ENCODE results near the gene SLC12A3.

The SLC12A3 gene

GRCh38 chr16:56916571-56917403 lies 51.8 kb downstream of the SLC12A3 start:
- Histone ChIP-seq H3K27me3 (ENCODE audit: control insufficient read depth in 2 of 2, insufficient read depth in 2 of 2, low read length in 2 of 2) (no peaks in the 10 kb centered on the region), H3K9ac (ENCODE audit: low read depth in 1 of 2, low read length in 2 of 2) (peak overlapping the region in 1 of 2 donors; percentile 36), H3K4me3 (ENCODE audit: low read length in 2 of 2) (peak overlapping the region in 1 of 2 donors; percentile 34), H3K36me3 (ENCODE audit: control insufficient read depth in 2 of 2, insufficient read depth in 2 of 2, low read length in 2 of 2) (no peaks in the 10 kb centered on the region), H3K27ac (ENCODE audit: low read depth in 2 of 2, low read length in 2 of 2) (peak overlapping the region; percentile 78 to 89), H3K9me3 (ENCODE audit: control insufficient read depth in 2 of 2, low read length in 2 of 2) (no peaks in the 10 kb centered on the region), H3K4me1 (ENCODE audit: control insufficient read depth in 2 of 2, insufficient read depth in 2 of 2, low read length in 2 of 2) (peaks cover 14 to 23% of the 10 kb centered on the region in 2 donors)

GRCh38 chr16:56918467-56919012 lies 53.5 kb downstream of the SLC12A3 start:
- H3K27me3 ChIP-seq (ENCODE audit: control insufficient read depth in 2 of 2, insufficient read depth in 2 of 2, low read length in 2 of 2): no peaks in the 10 kb centered on the region
- no peak overlapping the region for H3K27ac ChIP-seq (ENCODE audit: low read depth in 2 of 2, low read length in 2 of 2)
- no peaks in the 10 kb centered on the region for H3K9me3 ChIP-seq (ENCODE audit: control insufficient read depth in 2 of 2, low read length in 2 of 2)
- H3K4me3 ChIP-seq (ENCODE audit: low read length in 2 of 2): no peak overlapping the region
- no peak overlapping the region for H3K9ac ChIP-seq (ENCODE audit: low read depth in 1 of 2, low read length in 2 of 2)
- H3K4me1 ChIP-seq (ENCODE audit: control insufficient read depth in 2 of 2, insufficient read depth in 2 of 2, low read length in 2 of 2): peaks cover 3 to 13% of the 10 kb centered on the region in 2 donors
- no peaks in the 10 kb centered on the region for H3K36me3 ChIP-seq (ENCODE audit: control insufficient read depth in 2 of 2, insufficient read depth in 2 of 2, low read length in 2 of 2)

DNA sequence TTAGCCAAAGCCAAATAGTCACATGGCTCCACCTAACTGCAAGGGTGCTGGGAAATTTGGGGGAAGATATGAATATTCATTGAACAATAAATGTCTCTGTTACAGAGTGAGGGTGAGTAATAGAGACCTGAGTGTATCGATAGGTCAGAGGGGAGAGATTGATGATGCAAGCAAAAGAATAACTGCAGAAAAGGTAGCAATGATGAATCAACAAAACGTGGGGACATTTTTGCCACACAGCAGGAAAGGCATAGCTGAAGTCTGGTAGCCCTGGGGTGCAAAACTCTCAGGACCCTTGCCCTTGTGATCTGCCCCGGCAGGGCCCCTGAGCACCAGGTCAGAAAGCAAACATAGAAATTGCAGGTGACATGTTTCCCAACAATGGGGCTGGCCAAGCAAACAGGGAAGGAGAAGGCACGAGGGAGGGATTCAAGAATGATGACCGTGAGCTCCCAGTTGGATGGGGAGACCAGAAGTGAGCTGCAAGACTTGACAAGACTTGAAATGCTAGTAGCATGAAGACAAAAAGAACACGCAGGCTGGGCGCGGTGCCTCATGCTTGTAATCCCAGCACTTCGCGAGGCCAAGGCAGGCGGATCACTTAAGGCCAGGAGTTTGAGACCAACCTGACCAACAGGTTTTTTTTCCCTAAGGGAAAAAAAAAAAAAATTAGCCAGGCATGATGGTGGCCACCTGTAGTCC lies 54.2 kb downstream of the SLC12A3 start:
- no peaks in the 10 kb centered on the region for H3K9me3 ChIP-seq (ENCODE audit: control insufficient read depth in 2 of 2, low read length in 2 of 2)
- no peak overlapping the region for H3K9ac ChIP-seq (ENCODE audit: low read depth in 1 of 2, low read length in 2 of 2)
- no peak overlapping the region for H3K27ac ChIP-seq (ENCODE audit: low read depth in 2 of 2, low read length in 2 of 2)
- H3K27me3 ChIP-seq (ENCODE audit: control insufficient read depth in 2 of 2, insufficient read depth in 2 of 2, low read length in 2 of 2): no peaks in the 10 kb centered on the region
- no peaks in the 10 kb centered on the region for H3K36me3 ChIP-seq (ENCODE audit: control insufficient read depth in 2 of 2, insufficient read depth in 2 of 2, low read length in 2 of 2)
- H3K4me3 ChIP-seq (ENCODE audit: low read length in 2 of 2): no peak overlapping the region
- peaks cover 3 to 13% of the 10 kb centered on the region in 2 donors for H3K4me1 ChIP-seq (ENCODE audit: control insufficient read depth in 2 of 2, insufficient read depth in 2 of 2, low read length in 2 of 2)

DNA sequence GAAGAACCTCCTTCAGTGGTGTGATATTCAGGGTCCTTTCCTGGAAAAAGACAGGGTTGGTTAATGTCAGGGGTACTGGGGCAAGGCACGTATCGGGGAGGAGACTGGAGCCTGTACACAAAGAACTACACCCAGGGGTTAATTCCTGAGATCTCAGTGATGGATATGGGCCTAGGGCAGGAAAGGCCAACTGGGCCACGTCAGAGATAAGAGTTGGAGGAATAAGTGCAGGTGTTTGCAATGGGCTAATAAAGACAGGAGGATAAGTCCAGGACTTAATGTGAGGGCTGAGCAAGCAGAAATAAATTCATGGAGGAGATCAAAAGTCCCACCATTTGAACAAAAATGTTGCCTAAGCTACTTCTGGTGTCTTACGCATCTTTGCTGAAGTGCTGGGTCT lies 56.6 kb downstream of the SLC12A3 start:
- Histone ChIP-seq H3K36me3 (ENCODE audit: control insufficient read depth in 2 of 2, insufficient read depth in 2 of 2, low read length in 2 of 2) (no peaks in the 10 kb centered on the region), H3K4me3 (ENCODE audit: low read length in 2 of 2) (no peak overlapping the region), H3K27me3 (ENCODE audit: control insufficient read depth in 2 of 2, insufficient read depth in 2 of 2, low read length in 2 of 2) (no peaks in the 10 kb centered on the region), H3K4me1 (ENCODE audit: control insufficient read depth in 2 of 2, insufficient read depth in 2 of 2, low read length in 2 of 2) (peaks cover under 1 to 11% of the 10 kb centered on the region in 2 donors), H3K9me3 (ENCODE audit: control insufficient read depth in 2 of 2, low read length in 2 of 2) (no peaks in the 10 kb centered on the region), H3K27ac (ENCODE audit: low read depth in 2 of 2, low read length in 2 of 2) (no peak overlapping the region), H3K9ac (ENCODE audit: low read depth in 1 of 2, low read length in 2 of 2) (no peak overlapping the region)

GRCh38 chr16:56923481-56924091 lies 58.6 kb downstream of the SLC12A3 start:
- Histone ChIP-seq H3K4me3 (ENCODE audit: low read length in 2 of 2) (no peak overlapping the region), H3K9ac (ENCODE audit: low read depth in 1 of 2, low read length in 2 of 2) (no peak overlapping the region), H3K9me3 (ENCODE audit: control insufficient read depth in 2 of 2, low read length in 2 of 2) (no peaks in the 10 kb centered on the region), H3K36me3 (ENCODE audit: control insufficient read depth in 2 of 2, insufficient read depth in 2 of 2, low read length in 2 of 2) (no peaks in the 10 kb centered on the region), H3K27ac (ENCODE audit: low read depth in 2 of 2, low read length in 2 of 2) (no peak overlapping the region), H3K4me1 (ENCODE audit: control insufficient read depth in 2 of 2, insufficient read depth in 2 of 2, low read length in 2 of 2) (peaks cover 0 to 4% of the 10 kb centered on the region in 2 donors), H3K27me3 (ENCODE audit: control insufficient read depth in 2 of 2, insufficient read depth in 2 of 2, low read length in 2 of 2) (no peaks in the 10 kb centered on the region)

GRCh38 chr16:56927471-56927870 lies 62.5 kb downstream of the SLC12A3 start:
- Histone ChIP-seq H3K27me3 (ENCODE audit: control insufficient read depth in 2 of 2, insufficient read depth in 2 of 2, low read length in 2 of 2) (no peaks in the 10 kb centered on the region), H3K9me3 (ENCODE audit: control insufficient read depth in 2 of 2, low read length in 2 of 2) (no peaks in the 10 kb centered on the region), H3K4me3 (ENCODE audit: low read length in 2 of 2) (no peak overlapping the region), H3K36me3 (ENCODE audit: control insufficient read depth in 2 of 2, insufficient read depth in 2 of 2, low read length in 2 of 2) (no peaks in the 10 kb centered on the region), H3K4me1 (ENCODE audit: control insufficient read depth in 2 of 2, insufficient read depth in 2 of 2, low read length in 2 of 2) (peaks cover 12 to 15% of the 10 kb centered on the region in 2 donors), H3K9ac (ENCODE audit: low read depth in 1 of 2, low read length in 2 of 2) (no peak overlapping the region), H3K27ac (ENCODE audit: low read depth in 2 of 2, low read length in 2 of 2) (no peak overlapping the region)

DNA sequence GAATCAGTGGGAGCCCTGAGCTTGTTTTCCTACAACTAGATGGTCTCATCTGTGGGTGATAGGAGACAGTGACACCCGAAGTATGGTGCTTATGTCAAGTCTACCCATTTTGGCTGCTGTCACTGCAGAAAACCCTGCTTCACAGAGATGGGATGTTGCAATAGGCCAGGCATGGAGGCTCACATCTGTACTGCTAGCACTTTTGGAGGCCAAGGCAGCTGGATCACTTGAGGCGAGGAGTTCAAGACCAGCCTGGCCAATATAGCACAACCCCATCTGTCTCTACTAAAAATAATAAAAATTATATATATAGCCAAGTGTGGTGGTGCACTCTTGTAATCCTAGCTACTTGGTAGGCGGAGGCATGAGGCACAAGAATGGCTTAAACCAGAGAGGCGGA lies 64.6 kb downstream of the SLC12A3 start:
- no peak overlapping the region for H3K9ac ChIP-seq (ENCODE audit: low read depth in 1 of 2, low read length in 2 of 2)
- peaks cover 17 to 26% of the 10 kb centered on the region in 2 donors for H3K4me1 ChIP-seq (ENCODE audit: control insufficient read depth in 2 of 2, insufficient read depth in 2 of 2, low read length in 2 of 2)
- H3K27ac ChIP-seq (ENCODE audit: low read depth in 2 of 2, low read length in 2 of 2): no peak overlapping the region
- H3K9me3 ChIP-seq (ENCODE audit: control insufficient read depth in 2 of 2, low read length in 2 of 2): no peaks in the 10 kb centered on the region
- H3K36me3 ChIP-seq (ENCODE audit: control insufficient read depth in 2 of 2, insufficient read depth in 2 of 2, low read length in 2 of 2): peaks cover 5 to 8% of the 10 kb centered on the region in 2 donors
- H3K4me3 ChIP-seq (ENCODE audit: low read length in 2 of 2): no peak overlapping the region
- no peaks in the 10 kb centered on the region for H3K27me3 ChIP-seq (ENCODE audit: control insufficient read depth in 2 of 2, insufficient read depth in 2 of 2, low read length in 2 of 2)

DNA sequence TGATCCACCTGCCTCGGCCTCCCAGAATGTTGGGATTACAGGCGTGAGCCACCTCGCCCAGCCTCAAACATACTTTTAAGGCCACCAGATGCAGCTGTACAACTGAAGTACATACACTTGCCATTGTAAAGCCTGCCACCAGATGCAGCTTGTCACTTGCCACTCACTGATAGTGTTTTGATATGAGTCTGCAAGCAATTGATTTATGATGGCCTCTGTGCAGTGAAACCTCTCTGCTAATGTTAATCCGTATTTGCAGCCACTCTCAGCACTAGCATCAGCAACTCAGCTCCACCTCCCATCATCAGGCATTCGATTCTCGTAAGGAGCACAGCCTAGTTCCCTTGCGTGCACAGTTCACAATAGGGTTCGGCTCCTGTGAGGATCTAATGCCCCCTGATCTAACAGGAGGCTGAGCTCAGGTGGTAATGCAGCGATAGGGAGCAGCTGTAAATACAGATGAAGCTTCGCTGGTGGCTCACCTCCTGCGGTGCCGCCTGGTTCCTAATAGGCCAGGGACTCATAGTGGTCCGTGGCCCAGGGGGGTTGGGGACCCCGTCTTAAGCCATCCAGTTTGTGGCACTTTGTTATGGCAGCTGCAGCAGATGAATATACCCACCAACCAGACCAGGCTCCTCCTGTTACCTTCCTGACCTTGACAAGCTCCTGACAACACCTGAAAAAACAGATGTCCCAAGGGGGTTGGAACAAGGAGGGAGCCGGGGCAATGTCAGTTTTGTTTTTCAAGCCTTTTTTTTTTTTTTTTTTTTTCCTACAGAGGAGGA lies 65.7 kb downstream of the SLC12A3 start:
- H3K4me3 ChIP-seq (ENCODE audit: low read length in 2 of 2): peak overlapping the region; percentile 73 to 77
- H3K4me1 ChIP-seq (ENCODE audit: control insufficient read depth in 2 of 2, insufficient read depth in 2 of 2, low read length in 2 of 2): peaks cover 17 to 30% of the 10 kb centered on the region in 2 donors
- H3K36me3 ChIP-seq (ENCODE audit: control insufficient read depth in 2 of 2, insufficient read depth in 2 of 2, low read length in 2 of 2): peaks cover 15 to 17% of the 10 kb centered on the region in 2 donors
- no peaks in the 10 kb centered on the region for H3K27me3 ChIP-seq (ENCODE audit: control insufficient read depth in 2 of 2, insufficient read depth in 2 of 2, low read length in 2 of 2)
- H3K9ac ChIP-seq (ENCODE audit: low read depth in 1 of 2, low read length in 2 of 2): peak overlapping the region; percentile 20 to 91
- peak overlapping the region; percentile 99 to 100 for H3K27ac ChIP-seq (ENCODE audit: low read depth in 2 of 2, low read length in 2 of 2)
- H3K9me3 ChIP-seq (ENCODE audit: control insufficient read depth in 2 of 2, low read length in 2 of 2): no peaks in the 10 kb centered on the region

- H3K36me3 ChIP-seq (ENCODE audit: control insufficient read depth in 2 of 2, insufficient read depth in 2 of 2, low read length in 2 of 2): peaks cover 22 to 23% of the 10 kb centered on the region in 2 donors
- peak overlapping the region; percentile 73 to 77 for H3K4me3 ChIP-seq (ENCODE audit: low read length in 2 of 2)
- no peaks in the 10 kb centered on the region for H3K27me3 ChIP-seq (ENCODE audit: control insufficient read depth in 2 of 2, insufficient read depth in 2 of 2, low read length in 2 of 2)
- peaks cover 17 to 33% of the 10 kb centered on the region in 2 donors for H3K4me1 ChIP-seq (ENCODE audit: control insufficient read depth in 2 of 2, insufficient read depth in 2 of 2, low read length in 2 of 2)
- H3K27ac ChIP-seq (ENCODE audit: low read depth in 2 of 2, low read length in 2 of 2): peak overlapping the region; percentile 99 to 100
- H3K9ac ChIP-seq (ENCODE audit: low read depth in 1 of 2, low read length in 2 of 2): peak overlapping the region; percentile 85 to 91
- no peaks in the 10 kb centered on the region for H3K9me3 ChIP-seq (ENCODE audit: control insufficient read depth in 2 of 2, low read length in 2 of 2)
Measured at GRCh38 chr16:56931271-56931891, 66.4 kb downstream of the SLC12A3 start.
